HFFc6 (cell line): ENCODE measurements around the gene CCDC107. TPM values are rescaled to one million over a fixed set of nuclear protein-coding genes. Genes with fewer than 3 reads are reported as not detected.

Experiments
- DNase-seq: peaks from one replicate; pipeline ENCODE4 v3.0.0-alpha.2; 2018
- H3K27ac Mint-ChIP-seq: 2 replicates; pipeline ENCODE4 v1.8.0; 2020; ENCODE audit warnings: mild to moderate bottlenecking, mixed read lengths
- H3K27me3 Mint-ChIP-seq: 2 replicates; pipeline ENCODE4 v1.8.0; 2021; ENCODE audit warnings: mild to moderate bottlenecking, moderate library complexity, mixed read lengths; ENCODE audit not compliant: insufficient read depth
- H3K36me3 Mint-ChIP-seq: 2 replicates; pipeline ENCODE4 v1.8.0; 2021; ENCODE audit warnings: low read depth, mixed read lengths
- H3K4me1 Mint-ChIP-seq: 2 replicates; pipeline ENCODE4 v1.8.0; 2020; ENCODE audit warnings: low read depth, mixed read lengths
- H3K4me3 Mint-ChIP-seq: 2 replicates; pipeline ENCODE4 v1.8.0; 2020; ENCODE audit warnings: mild to moderate bottlenecking, moderate library complexity, mixed read lengths
- H3K9me3 Mint-ChIP-seq: 2 replicates; pipeline ENCODE4 v1.8.0; 2020; ENCODE audit warnings: mild to moderate bottlenecking, mixed read lengths
- CTCF ChIP-seq: fragments of 200-600 bp; sonication (generic); IDR thresholded peaks from 2 replicates; pipeline ENCODE4 v1.5.0; 2021; ENCODE audit warnings: antibody characterized with exemption, mild to moderate bottlenecking
- total RNA-seq, 6 experiments: library from RNA; stranded (reverse); fragmentation: NEBNext Ultra II Directional; extraction: Animal tissue kit (Norgen Biotek cat#: 25700); gene quantifications; 2 replicates in 1 of 6; 3 replicates in 5 of 6; pipeline ENCODE4 v1.2.3, GENCODE V29; 2021

The CCDC107 gene
- total RNA-seq, 6 experiments from 2014 or later, result 22.5 to 29.8 (median 24.6) TPM

GRCh38 chr9:35650341-35651158 is 7.5 kb upstream of the CCDC107 start, which contains the start of gene SIT1:
Gene SIT1 (minus strand): TSS chr9:35650931. CDS start chr9:35650853, 78 bp downstream.
- H3K27me3 Mint-ChIP-seq, result peaks cover 5% of the 10 kb centered on the region
- H3K4me1 Mint-ChIP-seq, result peaks cover 18% of the 10 kb centered on the region
- H3K36me3 Mint-ChIP-seq, result no peaks in the 10 kb centered on the region
- no peak for DNase-seq
- H3K27ac Mint-ChIP-seq, result no peak within 1 kb of the TSS
- H3K9me3 Mint-ChIP-seq, result no peaks in the 10 kb centered on the region
- H3K4me3 Mint-ChIP-seq, result no peak within 1 kb of the TSS
- TF ChIP-seq CTCF, result no peak

GRCh38 chr9:35651956-35652828 is 5.9 kb upstream of the CCDC107 start:
- H3K9me3 Mint-ChIP-seq, result no peaks in the 10 kb centered on the region
- no peak overlapping the region for H3K27ac Mint-ChIP-seq
- H3K27me3 Mint-ChIP-seq, result peaks cover 1% of the 10 kb centered on the region
- peak; percentile 67 for DNase-seq
- TF ChIP-seq CTCF, result no peak
- no peak overlapping the region for H3K4me3 Mint-ChIP-seq
- peaks cover 19% of the 10 kb centered on the region for H3K4me1 Mint-ChIP-seq
- H3K36me3 Mint-ChIP-seq, result no peaks in the 10 kb centered on the region

GRCh38 chr9:35652829-35653209 is 5.3 kb upstream of the CCDC107 start:
- Mint-ChIP-seq H3K4me3 (no peak overlapping the region), H3K27ac (no peak overlapping the region), H3K9me3 (peaks cover 2% of the 10 kb centered on the region), H3K36me3 (no peaks in the 10 kb centered on the region), H3K4me1 (peaks cover 25% of the 10 kb centered on the region), H3K27me3 (peaks cover 5% of the 10 kb centered on the region)
- no peak for TF ChIP-seq CTCF
- no peak for DNase-seq

GRCh38 chr9:35653611-35654010 is 4.5 kb upstream of the CCDC107 start:
- no peak for TF ChIP-seq CTCF
- Mint-ChIP-seq H3K36me3 (no peaks in the 10 kb centered on the region), H3K4me1 (peaks cover 27% of the 10 kb centered on the region), H3K9me3 (peaks cover 4% of the 10 kb centered on the region), H3K27ac (no peak overlapping the region), H3K27me3 (peaks cover 6% of the 10 kb centered on the region), H3K4me3 (no peak overlapping the region)
- DNase-seq, result no peak

GRCh38 chr9:35656348-35656747 is 1.7 kb upstream of the CCDC107 start:
- Mint-ChIP-seq H3K9me3 (peaks cover 4% of the 10 kb centered on the region), H3K4me1 (peaks cover 51% of the 10 kb centered on the region), H3K36me3 (peaks cover 12% of the 10 kb centered on the region; the same call in 1 of the 2 replicates), H3K27me3 (peaks cover 6% of the 10 kb centered on the region), H3K4me3 (no peak overlapping the region), H3K27ac (no peak overlapping the region)
- DNase-seq, result no peak
- TF ChIP-seq CTCF, result no peak
